ENCODE measurements around the gene ANKAR.

DNA sequence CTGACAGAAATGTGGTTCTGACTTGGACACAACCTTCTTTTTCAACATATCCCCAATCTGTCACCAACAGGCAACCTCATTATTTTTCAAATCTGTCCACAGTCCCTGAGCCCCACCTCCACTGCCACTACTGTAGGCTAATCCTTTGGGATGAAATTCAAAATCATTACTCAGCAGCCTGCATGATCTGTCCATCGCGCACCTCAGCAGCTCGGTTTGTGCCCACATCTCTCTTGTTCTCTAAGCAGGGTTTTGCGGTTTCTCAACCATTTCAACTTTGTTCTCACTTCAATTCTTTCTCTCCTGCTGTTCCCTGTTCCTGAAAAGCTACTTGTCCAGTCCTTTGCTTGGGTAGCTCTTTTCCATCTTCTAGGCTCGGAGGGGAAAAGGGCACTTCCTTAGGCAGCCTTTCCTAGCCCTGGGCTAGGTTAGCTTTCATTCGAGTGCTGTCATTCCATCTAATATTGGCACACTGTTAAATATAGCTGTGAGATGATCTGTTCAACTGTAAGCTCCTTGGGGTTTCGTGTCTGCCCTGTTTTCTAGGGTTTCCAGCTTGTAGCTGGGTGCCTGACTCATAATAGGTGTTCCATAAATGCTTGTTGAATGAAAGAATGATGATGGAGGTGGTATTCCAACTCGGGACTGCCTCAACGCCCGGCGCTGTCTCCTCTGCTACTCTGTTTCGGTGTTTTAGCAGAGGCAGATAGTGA lies 653 bp upstream of the ANKAR start:
- TF ChIP-seq CTCF (conservative IDR thresholded peaks at IDR 0.05): no peak
- no peak for TF ChIP-seq ZFX (IDR thresholded peaks at IDR 0.05)
